MM.1S (cell line): ENCODE data around the gene KRTAP5-7.
"Not testable (repeated sequence)": the region's sequence is repeated elsewhere in the genome, so short reads cannot be mapped to it uniquely, and the experiment has no call there.

Experiments
- DNase-seq: peaks from one replicate; pipeline ENCODE4 v3.0.0-alpha.2; 2015
- H2AFZ ChIP-seq: fragments of 300-600 bp; sonication (generic); 2 replicates; pipeline ENCODE4 v1.6.0; 2016; ENCODE audit warnings: antibody characterized with exemption, low read length
- H3F3A ChIP-seq: fragments of 300-600 bp; sonication (generic); 2 replicates; pipeline ENCODE4 v1.6.1; 2016; ENCODE audit warnings: mild to moderate bottlenecking, antibody characterized with exemption, low read length, moderate library complexity, mixed read lengths; ENCODE audit not compliant: insufficient read depth
- H3K27ac ChIP-seq: fragments of 300-600 bp; sonication (generic); 2 replicates; pipeline ENCODE4 v1.5.1; 2016; ENCODE audit warnings: mild to moderate bottlenecking, low read length
- H3K27me3 ChIP-seq: fragments of 300-600 bp; sonication (generic); replicated peaks from 2 replicates; pipeline ENCODE4 v1.6.0; 2016; ENCODE audit warnings: low read length; ENCODE audit not compliant: insufficient read depth
- H3K36me3 ChIP-seq: fragments of 300-600 bp; sonication (generic); replicated peaks from 2 replicates; pipeline ENCODE4 v1.6.1; 2016; ENCODE audit warnings: mild to moderate bottlenecking, low read length, mixed read lengths; ENCODE audit not compliant: insufficient read depth
- H3K4me1 ChIP-seq: fragments of 300-600 bp; sonication (generic); 2 replicates; pipeline ENCODE4 v1.6.1; 2016; ENCODE audit warnings: low read length, mixed read lengths
- H3K4me2 ChIP-seq: fragments of 300-600 bp; sonication (generic); 2 replicates; pipeline ENCODE4 v1.6.0; 2016; ENCODE audit warnings: low read depth, low read length
- H3K4me3 ChIP-seq: fragments of 300-600 bp; sonication (generic); 2 replicates; pipeline ENCODE4 v1.5.1; 2016; ENCODE audit warnings: low read length, mixed read lengths
- H3K79me2 ChIP-seq: fragments of 300-600 bp; sonication (generic); 2 replicates; pipeline ENCODE4 v1.6.1; 2016; ENCODE audit warnings: mixed run types, low read length, mixed read lengths
- H3K9ac ChIP-seq: fragments of 300-600 bp; sonication (generic); 2 replicates; pipeline ENCODE4 v1.6.1; 2016; ENCODE audit warnings: low read length, mixed read lengths
- H3K9me2 ChIP-seq: fragments of 300-600 bp; sonication (generic); replicated peaks from 2 replicates; pipeline ENCODE4 v1.6.1; 2016; ENCODE audit warnings: mild to moderate bottlenecking, low read length, mixed read lengths; ENCODE audit not compliant: insufficient read depth
- H3K9me3 ChIP-seq: fragments of 300-600 bp; sonication (generic); replicated peaks from 2 replicates; pipeline ENCODE4 v1.6.1; 2016; ENCODE audit warnings: mild to moderate bottlenecking, low read length, mixed read lengths; ENCODE audit not compliant: insufficient read depth
- H4K20me1 ChIP-seq: fragments of 300-600 bp; sonication (generic); 2 replicates; pipeline ENCODE4 v1.6.1; 2016; ENCODE audit warnings: mild to moderate bottlenecking, low read length, moderate library complexity, mixed read lengths; ENCODE audit not compliant: insufficient read depth
- CTCF ChIP-seq: fragments of 300-600 bp; sonication (generic); IDR thresholded peaks from 2 replicates; pipeline ENCODE4 v1.5.1; 2016; ENCODE audit warnings: antibody characterized with exemption, low read length, mixed read lengths
- EZH2 ChIP-seq: fragments of 300-600 bp; sonication (generic); optimal IDR thresholded peaks from 2 replicates; pipeline ENCODE3; 2017; ENCODE audit warnings: low read depth, mild to moderate bottlenecking, antibody characterized with exemption, low read length, mixed read lengths
- EZH2phosphoT487 ChIP-seq: fragments of 300-600 bp; sonication (generic); IDR thresholded peaks from 2 replicates; pipeline ENCODE4 v1.6.1; 2018; ENCODE audit warnings: antibody characterized with exemption, low read length

Gene KRTAP5-7

GRCh38 chr11:71526796-71527575 lies at the start of gene KRTAP5-7:
KRTAP5-7 (plus strand) TSS chr11:71527267; CDS start chr11:71527301, 34 bp downstream.
- not testable (repeated sequence) for H4K20me1 ChIP-seq, H3K79me2 ChIP-seq, H3K9ac ChIP-seq, H3K9me2 ChIP-seq, H3K4me3 ChIP-seq, H3K36me3 ChIP-seq, H3F3A ChIP-seq, H3K9me3 ChIP-seq, H3K4me1 ChIP-seq, H3K4me2 ChIP-seq, DNase-seq, H2AFZ ChIP-seq, H3K27ac ChIP-seq
- peaks cover 36% of the 10 kb centered on the region for H3K27me3 ChIP-seq

- no peaks in the 10 kb centered on the region for H3K9me3 ChIP-seq
- H4K20me1 ChIP-seq: no peaks in the 10 kb centered on the region
- H3F3A ChIP-seq: no peaks in the 10 kb centered on the region
- no peak overlapping the region for H3K4me3 ChIP-seq
- H3K36me3 ChIP-seq: no peaks in the 10 kb centered on the region
- no peak for TF ChIP-seq CTCF
- TF ChIP-seq EZH2: no peak
- TF ChIP-seq EZH2phosphoT487: no peak
- H3K79me2 ChIP-seq: no peaks in the 10 kb centered on the region
- H3K9me2 ChIP-seq: no peaks in the 10 kb centered on the region
- H3K4me1 ChIP-seq: no peaks in the 10 kb centered on the region
- no peak overlapping the region for H2AFZ ChIP-seq
- H3K9ac ChIP-seq: no peak overlapping the region
- H3K27me3 ChIP-seq: no peaks in the 10 kb centered on the region
- no peak overlapping the region for H3K27ac ChIP-seq
- no peak for DNase-seq
- no peak overlapping the region for H3K4me2 ChIP-seq
Measured at GRCh38 chr11:71477641-71478527, 49.2 kb upstream of the KRTAP5-7 start.

GRCh38 chr11:71478528-71478840 lies 48.6 kb upstream of the KRTAP5-7 start:
- H3K79me2 ChIP-seq: no peaks in the 10 kb centered on the region
- no peak overlapping the region for H2AFZ ChIP-seq
- DNase-seq: no peak
- H3F3A ChIP-seq: no peaks in the 10 kb centered on the region
- H4K20me1 ChIP-seq: no peaks in the 10 kb centered on the region
- TF ChIP-seq EZH2phosphoT487 (no peak), EZH2 (no peak), CTCF (no peak)
- H3K4me1 ChIP-seq: no peaks in the 10 kb centered on the region
- H3K9me2 ChIP-seq: no peaks in the 10 kb centered on the region
- H3K4me2 ChIP-seq: no peak overlapping the region
- H3K4me3 ChIP-seq: no peak overlapping the region
- no peaks in the 10 kb centered on the region for H3K9me3 ChIP-seq
- H3K27ac ChIP-seq: no peak overlapping the region
- no peak overlapping the region for H3K9ac ChIP-seq
- H3K27me3 ChIP-seq: no peaks in the 10 kb centered on the region
- no peaks in the 10 kb centered on the region for H3K36me3 ChIP-seq
